HCT116 (cell line): Measurements from ENCODE around the gene CCNE1. TPM values are rescaled to one million over a fixed set of nuclear protein-coding genes. Genes with fewer than 3 reads are reported as not detected.

ENCODE experiments used
- ATAC-seq: fragments of 200-7000 bp; cut with Tn5 transposase; 2 replicates; pipeline ENCODE4 v1.9.1; 2020; ENCODE audit warnings: mild to moderate bottlenecking, moderate library complexity
- BruUV-seq: library from RNA; stranded (reverse); fragments of 400-500 nt; replicated peaks from 2 replicates; lab custom pipeline; 2021; lab: Mats Ljungman, UMichigan
- CTCF ChIA-PET: fragments of 300-600 bp; sonication (Branson Sonifier 250); formaldehyde crosslinking; loops from one replicate; lab custom pipeline; 2021; ENCODE audit warnings: antibody characterized with exemption; lab: Charles Lee
- POLR2A ChIA-PET: fragments of 300-600, 350-600 bp; sonication (Branson Sonifier 250); formaldehyde crosslinking; loops from one replicate; lab custom pipeline; 2021; ENCODE audit warnings: antibody characterized with exemption; lab: Charles Lee
- RAD21 ChIA-PET, 2 experiments: fragments of 300-600 bp; sonication (Branson Sonifier 250); formaldehyde crosslinking; loops; one replicate each; lab custom pipeline; 2023; ENCODE audit warnings: low total read pairs in 2 of 2; ENCODE audit not compliant: uncharacterized antibody in 2 of 2, unreplicated experiment in 2 of 2, low non-redundant PET in 1 of 2; lab: Charles Lee
- DNase-seq: peaks from one replicate; pipeline ENCODE4 v3.0.0-alpha.2; 2010; ENCODE audit warnings: low read depth, low spot score
- H2AFZ ChIP-seq: fragments of 200-600 bp; shearing (Covaris generic), sonication (generic); 2 replicates; pipeline ENCODE4 v1.6.1; 2017; ENCODE audit warnings: low read depth, mixed run types, mixed read lengths, antibody characterized with exemption, low read length; ENCODE audit not compliant: poor library complexity, severe bottlenecking
- H3K27ac ChIP-seq: 2 replicates; pipeline ENCODE4 v1.5.1; 2012; ENCODE audit warnings: low read depth, low read length
- H3K27me3 ChIP-seq: fragments of 200-600 bp; sonication (generic); 2 replicates; pipeline ENCODE4 v1.6.1; 2016; ENCODE audit warnings: mixed run types, low read length, mixed read lengths; ENCODE audit not compliant: insufficient read depth
- H3K36me3 ChIP-seq, 2 experiments: fragments of 200-500 bp in 1 of 2; fragments of 200-600 bp in 1 of 2; sonication (Bioruptor generic) in 1 of 2; sonication (generic) in 1 of 2; 2 replicates each; pipeline versions ENCODE4 v1.5.1 to v1.6.1; 2014 to 2016; ENCODE audit warnings: low read length in 2 of 2, inconsistent platforms in 1 of 2, mixed read lengths in 1 of 2, mixed run types in 1 of 2; ENCODE audit not compliant: insufficient read depth in 2 of 2, control insufficient read depth in 1 of 2
- H3K4me1 ChIP-seq, 2 experiments: fragments of 200-600 bp in 1 of 2; sonication (generic) in 1 of 2; 2 replicates each; pipeline versions ENCODE4 v1.5.1 to v1.6.1; 2012 to 2017; ENCODE audit warnings: low read length in 2 of 2, inconsistent platforms in 1 of 2, mild to moderate bottlenecking in 1 of 2, mixed read lengths in 1 of 2, mixed run types in 1 of 2, moderate library complexity in 1 of 2; ENCODE audit not compliant: insufficient read depth in 2 of 2, control insufficient read depth in 1 of 2
- H3K4me2 ChIP-seq: fragments of 200-600 bp; sonication (generic); 2 replicates; pipeline ENCODE4 v1.6.1; 2017; ENCODE audit warnings: mixed run types, low read length, mixed read lengths
- H3K4me3 ChIP-seq, 2 experiments: fragments of 200-600 bp in 1 of 2; sonication (generic) in 1 of 2; replicated peaks in 1 of 2; 2 replicates each; pipeline ENCODE4 v1.5.1; 2011 to 2016; ENCODE audit warnings: low read length in 2 of 2, control low read depth in 1 of 2, low read depth in 1 of 2, mild to moderate bottlenecking in 1 of 2, mixed read lengths in 1 of 2, mixed run types in 1 of 2
- H3K79me2 ChIP-seq: fragments of 200-600 bp; sonication (generic); 2 replicates; pipeline ENCODE4 v1.6.1; 2017; ENCODE audit warnings: mild to moderate bottlenecking, mixed run types, low read length, moderate library complexity, mixed read lengths; ENCODE audit not compliant: insufficient read depth
- H3K9ac ChIP-seq: fragments of 200-600 bp; sonication (generic); 2 replicates; pipeline ENCODE4 v1.6.1; 2016; ENCODE audit warnings: low read length, mixed read lengths
- H3K9me2 ChIP-seq: fragments of 200-600 bp; sonication (generic), shearing (Covaris generic); 2 replicates; pipeline ENCODE4 v1.6.1; 2017; ENCODE audit warnings: mixed run types, mild to moderate bottlenecking, moderate library complexity; ENCODE audit not compliant: insufficient read depth
- H3K9me3 ChIP-seq, 2 experiments: fragments of 200-500 bp in 1 of 2; fragments of 200-600 bp in 1 of 2; sonication (Bioruptor generic) in 1 of 2; sonication (generic) in 1 of 2; 2 replicates each; pipeline ENCODE4 v1.6.1; 2014 to 2017; ENCODE audit warnings: low read length in 2 of 2, mixed read lengths in 2 of 2, inconsistent platforms in 1 of 2, low read depth in 1 of 2, mild to moderate bottlenecking in 1 of 2, mixed run types in 1 of 2, moderate library complexity in 1 of 2; ENCODE audit not compliant: control insufficient read depth in 1 of 2, insufficient read depth in 1 of 2
- H4K20me1 ChIP-seq: fragments of 200-600 bp; sonication (generic), shearing (Covaris generic); 2 replicates; pipeline ENCODE4 v1.6.1; 2017; ENCODE audit warnings: mixed run types, mild to moderate bottlenecking, moderate library complexity; ENCODE audit not compliant: insufficient read depth
- ATF3 ChIP-seq: IDR thresholded peaks from 2 replicates; pipeline ENCODE4 v1.6.1; 2012
- CBX3 ChIP-seq: IDR thresholded peaks from 2 replicates; pipeline ENCODE4 v1.6.1; 2012; ENCODE audit warnings: low read depth
- CEBPB ChIP-seq: IDR thresholded peaks from 2 replicates; pipeline ENCODE4 v1.6.1; 2012; ENCODE audit warnings: low read depth
- CTCF ChIP-seq, 3 experiments: fragments of 200-600 bp in 1 of 3; sonication (generic) in 1 of 3; IDR thresholded peaks in 2 of 3; conservative IDR thresholded peaks in 1 of 3; 2 replicates each; pipeline ENCODE4 v1.5.1; 2012 to 2017; ENCODE audit warnings: low read depth in 2 of 3, low read length in 2 of 3, antibody characterized with exemption in 1 of 3, borderline replicate concordance in 1 of 3, control low read depth in 1 of 3, mild to moderate bottlenecking in 1 of 3, mixed read lengths in 1 of 3, mixed run types in 1 of 3, moderate library complexity in 1 of 3; ENCODE audit not compliant: insufficient read depth in 1 of 3
- EGR1 ChIP-seq: IDR thresholded peaks from 2 replicates; pipeline ENCODE4 v1.6.1; 2012; ENCODE audit warnings: low read depth
- ELF1 ChIP-seq: IDR thresholded peaks from 2 replicates; pipeline ENCODE4 v1.6.1; 2012; ENCODE audit warnings: low read depth, borderline replicate concordance
- FOSL1 ChIP-seq: IDR thresholded peaks from 2 replicates; pipeline ENCODE4 v1.6.1; 2012; ENCODE audit warnings: low read depth
- JUND ChIP-seq: IDR thresholded peaks from 2 replicates; pipeline ENCODE4 v1.6.1; 2012
- MAX ChIP-seq: IDR thresholded peaks from 2 replicates; pipeline ENCODE4 v1.6.1; 2012
- POLR2AphosphoS5 ChIP-seq: IDR thresholded peaks from 2 replicates; pipeline ENCODE4 v1.6.1; 2011; ENCODE audit warnings: mild to moderate bottlenecking, low read depth, low read length, moderate library complexity
- RAD21 ChIP-seq: IDR thresholded peaks from 2 replicates; pipeline ENCODE4 v1.6.1; 2012; ENCODE audit warnings: low read depth, mild to moderate bottlenecking
- REST ChIP-seq: IDR thresholded peaks from 2 replicates; pipeline ENCODE4 v1.6.1; 2012; ENCODE audit warnings: low read depth
- SIN3A ChIP-seq: IDR thresholded peaks from 2 replicates; pipeline ENCODE4 v1.6.1; 2012; ENCODE audit warnings: low read depth
- SP1 ChIP-seq: IDR thresholded peaks from 2 replicates; pipeline ENCODE4 v1.6.1; 2012; ENCODE audit warnings: low read depth
- TCF7L2 ChIP-seq: IDR thresholded peaks from 2 replicates; pipeline ENCODE4 v1.7.0; 2011; ENCODE audit warnings: borderline replicate concordance, inconsistent platforms; ENCODE audit not compliant: insufficient read depth, insufficient read length; ENCODE audit errors: extremely low read depth
- YY1 ChIP-seq: IDR thresholded peaks from 2 replicates; pipeline ENCODE4 v1.6.1; 2011; ENCODE audit warnings: low read length, low read depth, moderate library complexity, mild to moderate bottlenecking; ENCODE audit not compliant: insufficient replicate concordance; ENCODE audit errors: extremely low read depth
- ZBTB33 ChIP-seq: IDR thresholded peaks from 2 replicates; pipeline ENCODE4 v1.6.1; 2011; ENCODE audit warnings: mild to moderate bottlenecking, low read length, moderate library complexity; ENCODE audit not compliant: insufficient replicate concordance; ENCODE audit errors: extremely low read depth
- ZFX ChIP-seq: fragments of 450-650 bp; IDR thresholded peaks from 2 replicates; pipeline ENCODE4 v1.6.1; 2017
- ZNF274 ChIP-seq: fragments of 200-500 bp; sonication (Bioruptor generic); IDR thresholded peaks from 2 replicates; pipeline ENCODE4 v1.6.1; 2014; ENCODE audit warnings: mild to moderate bottlenecking, low read depth, low read length, inconsistent platforms
- intact Hi-C: fragments of 100-400 bp; cut with micrococcal nuclease; formaldehyde crosslinking; loops from 2 replicates; pipeline ENCODE4 v1.10.0; 2022
- total RNA-seq: library from RNA; stranded (reverse); gene quantifications from one replicate; pipeline ENCODE4 v1.2.1, GENCODE V29; 2021; ENCODE audit not compliant: unreplicated experiment

The CCNE1 gene
- total RNA-seq, 1 experiment from 2014 or later, result 29.3 TPM

GRCh38 chr19:29836409-29836825 lies 24.6 kb downstream of the CCNE1 start:
- DNase-seq, result no peak
- Histone ChIP-seq H3K27me3 (no peaks in the 10 kb centered on the region), H3K9ac (no peak overlapping the region), H3K4me1 (peaks cover 13 to 16% of the 10 kb centered on the region in 2 experiments), H3K4me3 (no peak overlapping the region), H4K20me1 (no peaks in the 10 kb centered on the region), H3K36me3 (no peaks in the 10 kb centered on the region)
- RAD21 ChIA-PET, result no interaction called here
- TF ChIP-seq ZNF274 (no peak), CTCF (IDR thresholded peaks at IDR 0.05 in 2 of 3, conservative IDR thresholded peaks at IDR 0.05 in 1 of 3; ENCODE audit: borderline replicate concordance in 1 of 3, insufficient read depth in 1 of 3, low read depth in 2 of 3, low read length in 2 of 3) (no peak), FOSL1 (no peak), SIN3A (no peak), POLR2AphosphoS5 (no peak), MAX (no peak), JUND (no peak), TCF7L2 (no peak), SP1 (no peak), REST (no peak), EGR1 (no peak), YY1 (no peak), CEBPB (no peak), RAD21 (no peak), ZFX (no peak), ELF1 (no peak), ZBTB33 (no peak), ATF3 (no peak), CBX3 (no peak)
- TF ChIP-seq, all 23 proteins: peak for 0
- no peak for ATAC-seq
- BruUV-seq, result no TSS peak
- Histone ChIP-seq H3K9me3 (no peaks in the 10 kb centered on the region), H3K4me2 (no peak overlapping the region), H2AFZ (no peak overlapping the region), H3K9me2 (no peaks in the 10 kb centered on the region), H3K27ac (no peak overlapping the region), H3K79me2 (no peaks in the 10 kb centered on the region)
- POLR2A ChIA-PET, result no interaction called here
- CTCF ChIA-PET, result no interaction called here
- intact Hi-C loops, result no loop called here
